GM21360 (cell line): ENCODE data around the gene ACSS1.

Experiments used
- ATAC-seq: cut with Tn5 transposase; IDR thresholded peaks from one replicate; pipeline ENCODE4 v1.9.1; 2021; ENCODE audit warnings: mild to moderate bottlenecking, moderate library complexity; ENCODE audit not compliant: unreplicated experiment

The ACSS1 gene

DNA sequence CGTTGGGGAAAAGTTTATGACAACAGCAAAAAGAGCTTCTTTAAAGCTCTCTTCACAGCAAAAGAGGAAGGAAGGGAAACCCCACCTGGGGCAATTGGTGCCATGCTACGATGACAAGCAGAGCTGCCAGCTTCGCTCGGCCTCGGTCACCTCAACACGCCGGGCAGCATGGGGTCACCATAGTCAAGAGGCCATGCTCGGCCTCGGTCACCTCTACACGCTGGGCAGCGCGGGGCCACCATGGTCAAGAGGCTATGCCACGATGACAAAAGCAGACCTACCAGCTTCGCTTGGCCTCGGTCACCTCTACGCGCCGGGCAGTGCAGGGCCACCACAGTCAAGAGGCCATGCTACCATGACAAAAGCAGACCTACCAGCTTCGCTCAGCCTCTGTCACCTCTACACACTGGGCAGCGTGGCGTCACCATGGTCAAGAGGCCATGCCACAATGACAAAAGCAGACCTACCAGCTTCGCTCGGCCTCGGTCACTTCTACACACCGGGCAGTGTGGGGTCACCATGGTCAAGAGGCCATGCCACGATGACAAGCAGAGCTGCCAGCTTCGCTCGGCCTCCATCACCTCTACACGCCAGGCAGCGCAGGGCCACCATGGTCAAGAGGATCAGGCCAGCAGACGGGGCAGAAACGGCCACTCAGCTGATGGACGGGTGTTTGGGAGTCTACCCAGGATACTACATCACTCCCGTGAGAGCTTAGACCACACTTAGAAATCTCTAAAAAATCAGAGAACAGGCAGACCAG lies 77.5 kb downstream of the ACSS1 start:
- no peak for ATAC-seq

DNA sequence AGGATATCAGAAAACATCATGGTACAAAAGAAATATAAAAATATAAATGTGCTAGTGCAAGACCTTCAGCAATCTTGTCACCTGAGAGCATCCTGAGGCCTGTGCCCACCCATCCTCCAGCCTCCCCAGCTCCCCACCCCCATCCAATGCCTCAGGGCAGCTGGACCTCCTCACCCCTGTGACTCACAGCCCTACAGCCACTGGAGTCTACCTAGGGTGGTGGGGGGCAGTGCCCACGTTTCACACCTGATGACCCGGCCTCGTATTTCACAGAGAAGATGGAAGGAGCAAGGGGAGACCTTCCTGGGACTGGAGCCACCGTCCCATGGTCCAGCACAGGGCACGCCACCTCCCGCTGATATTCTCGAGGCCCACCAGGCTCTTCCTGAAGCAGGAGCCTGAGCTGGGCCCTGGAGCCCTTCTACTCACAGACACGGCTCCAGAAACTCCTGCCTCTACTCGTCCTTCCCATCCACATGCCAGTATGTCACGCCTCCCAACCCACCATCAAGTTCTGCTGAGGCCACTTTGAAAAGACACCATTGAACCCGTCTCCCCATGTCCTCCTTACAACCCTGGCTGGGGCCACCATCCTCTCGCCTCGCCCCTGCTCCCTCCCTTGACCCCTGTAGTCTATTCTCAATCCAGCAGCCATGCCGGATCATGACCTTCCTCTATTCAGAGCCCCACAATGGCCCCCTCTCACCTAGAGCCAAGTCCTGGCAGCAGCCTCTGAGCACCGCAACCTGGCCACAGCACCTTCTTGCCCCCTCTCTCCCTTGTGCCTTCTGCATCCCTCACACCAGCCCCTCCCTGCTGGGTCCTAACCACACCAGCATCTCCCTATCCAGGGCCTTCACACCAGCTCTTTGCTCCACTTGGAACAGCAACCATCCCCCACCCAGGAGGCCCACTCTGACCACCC lies 78.6 kb downstream of the ACSS1 start:
- ATAC-seq = no peak

DNA sequence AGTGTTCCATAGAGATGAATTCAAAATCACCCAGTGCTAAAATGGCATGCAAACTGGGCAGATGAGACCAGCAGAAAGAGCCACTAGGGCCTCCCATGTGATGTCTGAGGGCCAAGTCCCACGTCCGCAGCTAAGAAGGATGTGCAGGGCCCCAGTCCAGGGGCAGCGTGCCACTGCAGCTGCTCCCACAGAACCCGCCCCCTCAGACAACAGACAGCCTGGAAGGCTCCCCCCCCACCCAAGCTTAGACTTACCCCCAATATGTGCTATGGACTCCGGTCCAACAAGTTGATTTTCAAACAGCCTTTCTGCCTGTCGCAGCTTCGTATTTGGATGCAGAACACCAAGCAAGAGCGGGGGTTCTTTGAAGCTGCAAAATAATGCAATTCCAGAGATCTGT lies 79.4 kb downstream of the ACSS1 start:
- no peak for ATAC-seq

- no peak for ATAC-seq
These were observed 80.1 kb downstream of the ACSS1 start for GRCh38 chr20:24977797-24978196.

DNA sequence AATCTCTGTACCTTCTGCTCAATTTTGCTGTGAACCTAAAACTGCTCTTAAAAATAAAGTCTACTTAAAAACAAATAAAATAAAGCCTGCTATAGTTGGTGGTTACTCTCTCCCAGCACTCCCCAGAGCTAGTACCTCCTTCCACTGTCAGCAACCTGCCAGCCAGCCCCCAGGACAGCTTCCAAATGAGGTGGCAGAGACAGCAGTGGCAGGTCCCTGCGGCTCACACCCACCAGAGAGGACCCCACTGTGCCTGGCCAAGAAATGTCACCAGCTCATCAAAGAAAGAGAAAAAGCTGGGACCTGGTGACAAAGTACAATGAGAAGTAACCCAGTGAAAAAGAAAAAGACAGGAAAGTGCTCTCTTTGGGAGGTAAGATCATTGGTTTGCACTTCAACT lies 80.6 kb downstream of the ACSS1 start:
- no peak for ATAC-seq

DNA sequence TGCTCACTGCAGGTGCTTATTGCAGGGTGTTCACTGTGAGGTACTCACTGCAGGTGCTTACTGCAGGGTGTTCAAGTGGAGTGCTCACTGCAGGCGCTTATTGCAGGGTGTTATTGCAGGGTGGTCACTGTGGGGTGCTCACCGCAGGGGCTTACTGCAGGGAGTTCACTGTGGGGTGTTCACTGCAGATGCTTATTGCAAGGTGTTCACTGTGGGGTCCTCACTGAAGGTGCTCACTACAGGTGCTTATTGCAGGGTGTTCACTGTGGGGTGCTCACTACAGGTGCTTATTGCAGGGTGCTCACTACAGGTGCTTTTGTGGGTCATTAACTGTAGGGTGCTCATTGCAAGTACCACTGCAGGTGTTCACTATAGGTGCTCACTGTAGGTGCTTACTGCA lies 85.6 kb downstream of the ACSS1 start:
- ATAC-seq = no peak

GRCh38 chr20:24971376-24972101 lies 86.4 kb downstream of the ACSS1 start:
- no peak for ATAC-seq

- ATAC-seq = no peak
These were observed 87.2 kb downstream of the ACSS1 start for GRCh38 chr20:24970754-24971153.

DNA sequence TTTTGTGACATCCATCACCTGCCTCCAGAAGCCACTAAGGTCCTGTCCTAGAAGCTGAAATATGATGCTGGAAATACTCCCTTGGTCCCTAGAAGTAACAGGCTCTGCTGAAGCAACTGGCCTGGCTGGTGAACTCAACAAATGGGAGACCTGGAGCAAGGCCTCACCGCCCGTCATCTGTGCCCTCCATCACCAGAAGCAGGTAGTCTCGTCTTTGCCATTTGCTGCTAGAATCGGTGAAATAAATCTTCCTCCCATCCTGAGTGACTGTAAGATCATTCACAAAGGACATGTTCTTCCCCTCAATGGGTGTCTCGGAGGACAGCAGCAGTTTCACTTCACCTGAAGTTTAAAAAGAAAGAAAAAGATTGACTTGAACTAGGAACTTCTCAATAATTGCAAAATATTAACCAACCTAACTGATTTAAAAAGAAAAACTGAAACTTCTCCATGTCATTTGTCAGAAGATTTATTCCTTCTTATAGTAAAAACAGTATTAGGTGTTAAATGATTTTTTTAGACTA lies 87.8 kb downstream of the ACSS1 start:
- ATAC-seq = no peak

- ATAC-seq = no peak
These were observed 88.5 kb downstream of the ACSS1 start for GRCh38 chr20:24969186-24970029.

GRCh38 chr20:24968278-24968800 lies 89.6 kb downstream of the ACSS1 start:
- ATAC-seq = no peak

DNA sequence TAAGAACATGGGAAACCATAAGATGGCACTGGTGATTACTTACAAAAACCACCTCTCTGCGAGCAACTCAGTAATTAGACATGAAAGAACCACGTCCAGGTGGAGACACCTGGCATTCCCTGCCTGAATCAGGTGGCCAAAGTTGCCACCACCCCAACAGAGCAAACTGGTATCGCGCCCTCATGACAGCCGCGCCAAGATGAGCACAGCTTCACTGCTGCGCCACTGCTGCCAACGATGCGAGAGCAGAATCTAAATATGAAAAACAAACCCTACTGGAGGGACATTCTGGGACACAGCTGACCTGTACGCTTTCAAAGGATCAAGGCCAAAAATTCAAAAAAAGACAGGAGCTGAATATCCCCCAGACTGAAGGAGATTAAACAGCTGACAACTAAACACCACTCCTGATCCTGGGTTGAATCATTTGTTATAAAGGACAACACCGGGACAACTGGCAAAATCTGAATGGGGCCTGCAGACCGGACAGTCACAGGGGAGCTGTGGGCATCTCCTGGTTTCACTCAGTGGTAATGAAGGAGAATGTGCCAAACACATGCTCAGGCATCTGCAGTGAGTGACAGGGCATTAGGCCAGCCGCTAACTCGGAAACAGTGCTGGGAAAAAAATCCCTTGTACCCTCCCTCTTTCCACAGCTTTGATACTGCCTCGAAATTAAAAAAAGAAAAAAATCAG lies 91.5 kb downstream of the ACSS1 start:
- no peak for ATAC-seq

DNA sequence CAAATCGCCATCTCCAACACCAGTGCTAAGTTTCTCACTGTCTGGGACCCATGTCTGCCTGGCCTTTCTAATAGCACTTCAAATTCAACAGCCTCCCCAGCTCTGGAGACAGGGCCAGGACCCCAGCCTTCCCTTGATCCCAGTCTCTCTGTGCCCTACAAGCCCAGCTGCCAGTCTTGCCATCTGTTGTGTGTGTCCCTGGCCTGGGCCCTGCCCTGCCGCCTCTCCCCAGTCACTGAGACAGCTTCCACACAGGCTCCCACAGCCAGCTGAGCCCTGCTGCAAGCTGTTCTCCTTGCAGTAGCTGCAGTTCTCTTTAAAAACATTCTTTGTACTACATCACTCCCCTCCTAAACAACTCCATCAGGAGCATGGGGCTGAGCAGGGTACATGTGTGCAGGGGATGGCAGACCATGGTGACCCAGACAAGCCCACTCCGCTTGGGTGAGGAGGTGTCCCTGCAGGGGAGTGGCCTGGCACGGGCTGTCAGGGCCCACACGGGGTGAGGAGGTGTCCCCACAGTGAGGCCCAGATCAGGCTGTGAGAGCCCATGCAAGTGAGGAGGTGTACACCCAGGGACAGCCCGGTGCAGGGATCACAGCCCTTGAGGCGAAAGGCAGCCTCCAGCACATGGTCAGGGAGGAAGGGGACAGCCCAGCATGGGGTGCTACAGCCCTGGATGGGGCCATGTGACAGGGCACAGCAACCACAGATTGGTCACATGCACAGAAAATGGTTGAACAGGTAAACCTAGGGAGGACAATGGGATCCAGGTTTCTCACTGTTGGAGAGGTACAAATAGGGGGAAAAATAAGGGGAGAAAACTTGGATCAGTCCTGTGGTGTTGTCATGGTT lies 92.6 kb downstream of the ACSS1 start:
- no peak for ATAC-seq

- ATAC-seq = no peak
These were observed 93.5 kb downstream of the ACSS1 start for GRCh38 chr20:24964506-24964840.

DNA sequence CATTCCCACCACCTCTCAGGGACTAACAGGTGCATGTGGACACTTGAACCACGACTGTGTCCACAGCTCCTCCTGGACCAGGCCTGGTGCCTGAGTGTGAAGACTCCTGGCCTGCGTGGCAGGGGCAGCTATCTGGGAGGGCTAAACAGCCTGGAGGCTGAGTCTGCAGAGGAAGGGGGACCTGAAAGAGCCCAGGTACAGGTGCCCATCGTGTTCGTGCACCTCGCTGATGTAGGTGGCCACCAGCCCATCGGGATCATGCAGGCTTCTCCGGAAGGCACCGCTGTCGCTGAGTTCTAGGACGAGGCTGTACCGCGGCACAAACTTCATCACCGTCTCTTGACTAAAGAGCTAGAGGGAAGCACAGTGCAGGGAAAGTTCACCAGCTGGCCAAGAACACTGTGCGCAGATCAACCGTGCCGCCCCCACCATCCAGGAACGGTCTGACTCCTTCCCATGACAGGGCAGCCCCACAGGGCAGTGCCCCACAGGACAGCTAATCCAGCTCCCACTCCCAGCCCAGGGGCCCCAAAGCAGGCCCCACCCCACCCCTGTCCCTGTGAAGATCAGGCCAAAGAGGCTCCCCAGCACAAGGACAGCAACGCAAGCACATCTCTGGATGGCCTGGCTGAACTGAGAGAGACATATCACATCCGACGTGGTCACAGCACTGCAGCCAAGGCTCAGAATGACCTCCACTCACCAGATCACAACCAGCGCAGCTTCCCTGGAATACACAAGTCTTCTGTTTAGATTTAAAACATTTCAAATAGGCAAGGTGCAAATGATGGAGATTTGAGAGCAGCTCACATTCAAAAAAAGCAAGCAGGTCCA lies 94.0 kb downstream of the ACSS1 start:
- ATAC-seq = no peak

DNA sequence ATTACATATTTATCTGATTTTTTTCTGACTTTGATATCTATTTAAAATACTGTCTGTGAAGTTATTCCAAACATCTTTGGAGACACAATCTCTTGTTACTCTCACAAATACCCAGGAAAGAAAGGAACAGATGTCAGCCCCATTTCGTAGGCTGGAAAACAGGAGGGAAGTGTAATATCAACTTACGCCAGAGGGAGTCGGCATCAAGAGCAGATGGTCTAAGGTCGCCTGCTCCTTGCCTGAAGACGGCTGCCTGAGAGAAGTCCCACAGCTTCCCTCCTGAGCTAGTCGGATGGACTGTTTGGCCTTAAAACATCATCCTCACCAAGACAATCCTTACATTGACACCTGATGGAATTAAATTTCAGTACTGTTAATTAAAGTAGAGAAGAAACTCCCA lies 95.4 kb downstream of the ACSS1 start:
- ATAC-seq = no peak

DNA sequence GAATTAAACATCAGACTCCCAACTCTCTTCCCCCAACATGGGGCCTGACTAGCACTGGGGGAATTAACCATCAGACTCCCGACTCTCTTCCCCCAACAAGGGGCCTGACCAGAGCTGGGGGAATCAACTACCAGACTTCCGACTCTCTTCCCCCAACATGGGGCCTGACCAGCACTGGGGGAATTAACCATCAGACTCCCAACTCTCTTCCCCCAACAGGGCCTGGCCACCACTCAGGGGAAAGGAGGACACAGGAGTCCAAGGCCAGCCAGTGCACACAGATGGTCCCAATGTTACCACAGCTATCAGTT lies 95.8 kb downstream of the ACSS1 start:
- no peak for ATAC-seq
